Kidney (tissue), 14 donors: ENCODE results near the gene SPOCK2. TPM values are rescaled to one million over a fixed set of nuclear protein-coding genes. Genes with fewer than 3 reads are reported as not detected.

Source experiments
- DNase-seq, 5 donors: peaks; one replicate each; pipeline ENCODE4 v3.0.0-alpha.2; 2013 to 2020
- FAIRE-seq: peaks from 2 replicates; lab custom pipeline; 2012; peaks lifted over from hg19 to GRCh38; lab: Jason Lieb, UNC
- H3K27ac ChIP-seq, 2 donors: one replicate each; pipeline ENCODE4 v1.7.0; 2013; ENCODE audit warnings: low read depth in 2 of 2, low read length in 2 of 2, inconsistent platforms in 1 of 2
- H3K27me3 ChIP-seq: one replicate; pipeline ENCODE4 v1.7.1; 2013; ENCODE audit warnings: low read length, inconsistent platforms; ENCODE audit not compliant: control insufficient read depth, insufficient read depth
- H3K36me3 ChIP-seq, 3 donors: one replicate each; pipeline versions ENCODE4 v1.7.0 to v1.7.1; 2013; ENCODE audit warnings: low read length in 3 of 3, control low read depth in 1 of 3, inconsistent platforms in 1 of 3; ENCODE audit not compliant: insufficient read depth in 3 of 3, control insufficient read depth in 2 of 3
- H3K4me1 ChIP-seq, 3 donors: one replicate each; pipeline versions ENCODE4 v1.7.0 to v1.7.1; 2013; ENCODE audit warnings: low read length in 3 of 3, inconsistent platforms in 1 of 3, low read depth in 1 of 3; ENCODE audit not compliant: control insufficient read depth in 2 of 3, insufficient read depth in 2 of 3
- H3K4me3 ChIP-seq, 3 donors: one replicate each; pipeline versions ENCODE4 v1.7.0 to v1.8.1; 2013; ENCODE audit warnings: low read length in 3 of 3, control low read depth in 1 of 3, inconsistent platforms in 1 of 3
- H3K9ac ChIP-seq, 3 donors: one replicate each; pipeline versions ENCODE4 v1.7.0 to v1.7.1; 2013; ENCODE audit warnings: low read length in 3 of 3, control low read depth in 1 of 3, inconsistent platforms in 1 of 3
- H3K9me3 ChIP-seq, 3 donors: one replicate each; pipeline versions ENCODE4 v1.7.0 to v1.7.1; 2013; ENCODE audit warnings: low read length in 3 of 3, control low read depth in 1 of 3, inconsistent platforms in 1 of 3; ENCODE audit not compliant: control insufficient read depth in 2 of 3, insufficient read depth in 1 of 3
- intact Hi-C: fragments of 100-400 bp; cut with DNase I; formaldehyde crosslinking; loops from one replicate; pipeline ENCODE4 v1.11.1; 2022
- polyA plus RNA-seq: library from polyadenylated mRNA; stranded (reverse); fragments of 350-450 nt; fragmentation: Illumina TruSeq; extraction: RNeasy Lipid Tissue Mini Kit (QIAGEN cat#74804); gene quantifications from one replicate; pipeline ENCODE4 v1.2.3, GENCODE V29; 2014; ENCODE audit warnings: low read depth, low replicate concordance; ENCODE audit not compliant: insufficient read depth
- total RNA-seq: library from RNA; stranded (reverse); fragmentation: NEBNext Ultra II Directional; extraction: Animal tissue kit (Norgen Biotek cat#: 25700); gene quantifications from one replicate; pipeline ENCODE4 v1.2.1, GENCODE V29; 2021
- TF ChIP-seq, protein P1 (sequence below): IDR thresholded peaks from 3 replicates; pipeline ENCODE4 v1.5.1; 2012; ENCODE audit warnings: mild to moderate bottlenecking, moderate library complexity, borderline replicate concordance; ENCODE audit not compliant: insufficient read depth; ENCODE audit errors: extremely low read depth
- donor health status: control.
- donor health status: control.
- donor health status: control.
- donor health status: control.
- donor health status: control.
- donor health status: DM: yes; HTN: yes; CAD: no.
- donor health status: Normal renal cell carcinoma (clear cell type).

Gene SPOCK2
- total and polyA plus RNA-seq, 2 donors from 2014 or later = 19.7 to 103 TPM

DNA sequence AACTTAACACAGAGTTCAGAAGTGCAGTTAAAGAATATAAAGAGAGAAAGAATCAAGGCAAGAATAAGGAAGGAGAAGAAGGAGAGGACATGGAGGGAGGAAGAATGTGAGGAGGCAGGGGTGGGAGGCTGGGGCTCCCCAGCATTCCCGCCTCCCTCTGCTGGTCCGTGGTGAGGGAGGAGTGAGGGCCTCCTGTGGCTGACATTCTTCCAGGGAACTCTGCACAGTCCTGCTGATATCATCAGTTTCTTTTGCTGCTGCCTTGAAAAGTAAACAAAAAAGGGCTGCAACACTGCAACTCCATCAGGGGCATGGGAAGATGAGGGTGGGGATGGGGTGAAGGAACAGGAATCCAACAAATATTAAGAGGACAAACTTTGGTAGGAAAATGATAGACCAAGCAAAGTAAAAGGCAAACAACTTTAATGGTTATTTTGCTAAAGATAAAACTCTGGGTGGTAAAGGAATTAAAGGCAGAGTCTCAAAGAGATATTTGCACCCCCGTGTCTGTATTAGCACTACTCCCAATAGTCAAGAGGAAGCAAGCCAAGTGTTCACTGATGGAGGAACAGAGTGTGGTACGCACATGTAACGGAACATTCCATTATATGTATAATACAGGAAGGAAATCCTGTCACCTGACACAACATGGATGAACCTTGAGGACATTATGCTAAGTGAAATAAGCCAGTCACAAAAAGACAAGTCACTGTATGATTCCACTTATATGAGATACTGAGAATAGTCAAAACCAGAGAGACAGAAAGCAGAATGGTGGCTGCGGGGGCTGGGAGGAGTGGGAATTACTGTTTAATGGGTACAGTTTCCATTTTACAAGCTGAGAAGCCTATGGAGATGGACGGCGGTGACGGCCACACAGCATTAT lies 8.0 kb upstream of the SPOCK2 start:
- Histone ChIP-seq H3K9ac (no peak overlapping the region), H3K27ac (no peak overlapping the region), H3K9me3 (no peaks in the 10 kb centered on the region), H3K27me3 (no peaks in the 10 kb centered on the region), H3K36me3 (peaks cover 0 to 8% (median 2%) of the 10 kb centered on the region in 3 donors), H3K4me1 (no peaks in the 10 kb centered on the region), H3K4me3 (no peak overlapping the region)
- FAIRE-seq (no peak), DNase-seq (peak in 4 of 5 donors; percentile 45 to 78 (median 62))
- intact Hi-C loops = no loop called here
- TF ChIP-seq, protein P1, sequence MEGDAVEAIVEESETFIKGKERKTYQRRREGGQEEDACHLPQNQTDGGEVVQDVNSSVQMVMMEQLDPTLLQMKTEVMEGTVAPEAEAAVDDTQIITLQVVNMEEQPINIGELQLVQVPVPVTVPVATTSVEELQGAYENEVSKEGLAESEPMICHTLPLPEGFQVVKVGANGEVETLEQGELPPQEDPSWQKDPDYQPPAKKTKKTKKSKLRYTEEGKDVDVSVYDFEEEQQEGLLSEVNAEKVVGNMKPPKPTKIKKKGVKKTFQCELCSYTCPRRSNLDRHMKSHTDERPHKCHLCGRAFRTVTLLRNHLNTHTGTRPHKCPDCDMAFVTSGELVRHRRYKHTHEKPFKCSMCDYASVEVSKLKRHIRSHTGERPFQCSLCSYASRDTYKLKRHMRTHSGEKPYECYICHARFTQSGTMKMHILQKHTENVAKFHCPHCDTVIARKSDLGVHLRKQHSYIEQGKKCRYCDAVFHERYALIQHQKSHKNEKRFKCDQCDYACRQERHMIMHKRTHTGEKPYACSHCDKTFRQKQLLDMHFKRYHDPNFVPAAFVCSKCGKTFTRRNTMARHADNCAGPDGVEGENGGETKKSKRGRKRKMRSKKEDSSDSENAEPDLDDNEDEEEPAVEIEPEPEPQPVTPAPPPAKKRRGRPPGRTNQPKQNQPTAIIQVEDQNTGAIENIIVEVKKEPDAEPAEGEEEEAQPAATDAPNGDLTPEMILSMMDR = no peak

DNA sequence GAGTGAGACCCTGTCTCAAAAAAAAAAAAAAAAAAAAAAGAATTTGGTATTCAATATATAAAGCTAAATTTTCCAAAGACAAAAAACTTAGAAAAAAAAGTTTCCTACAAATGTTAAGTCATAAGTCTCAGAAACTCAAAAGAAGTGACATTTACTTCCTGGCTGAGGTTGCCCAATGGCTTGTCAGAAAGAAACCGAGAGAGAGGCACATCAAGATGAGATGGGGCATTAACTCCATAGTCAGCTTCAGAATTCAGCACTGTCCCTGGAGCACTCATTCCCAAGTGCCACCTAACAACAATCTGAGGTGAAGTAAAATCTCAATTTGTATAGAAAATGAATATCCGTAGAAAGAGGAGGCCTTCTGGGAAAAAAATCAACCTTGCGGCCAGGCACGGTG lies 6.8 kb upstream of the SPOCK2 start:
- TF ChIP-seq, protein P1 = no peak
- Histone ChIP-seq H3K9ac (no peak overlapping the region), H3K4me1 (no peaks in the 10 kb centered on the region), H3K36me3 (peaks cover 0 to 8% (median 0%) of the 10 kb centered on the region in 3 donors), H3K27me3 (no peaks in the 10 kb centered on the region), H3K9me3 (no peaks in the 10 kb centered on the region), H3K4me3 (no peak overlapping the region), H3K27ac (no peak overlapping the region)
- DNase-seq (no peak), FAIRE-seq (no peak)
- intact Hi-C loops = no loop called here

DNA sequence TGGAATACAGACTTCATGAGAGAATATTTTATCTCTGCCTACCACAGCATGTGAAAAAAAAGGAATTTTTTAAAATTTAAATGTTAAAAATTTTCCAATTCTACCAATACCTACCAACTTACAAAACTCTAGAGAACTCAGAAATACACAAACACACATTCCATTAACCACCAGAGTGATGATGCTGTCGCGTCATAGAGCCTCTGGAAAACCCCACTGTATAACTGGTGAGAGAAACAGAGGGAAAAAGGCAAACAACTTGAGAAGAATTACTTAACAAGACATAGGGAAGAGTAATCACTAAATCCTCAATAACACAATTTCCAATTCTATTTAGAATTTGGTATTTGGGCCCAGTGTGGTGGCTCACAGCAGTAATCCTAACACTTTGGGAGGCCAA lies 6.2 kb upstream of the SPOCK2 start:
- H3K4me1 ChIP-seq = peaks cover 0 to 1% (median 0%) of the 10 kb centered on the region in 3 donors
- H3K27me3 ChIP-seq = no peaks in the 10 kb centered on the region
- intact Hi-C loops = no loop called here
- H3K9me3 ChIP-seq = no peaks in the 10 kb centered on the region
- TF ChIP-seq, protein P1 = no peak
- H3K9ac ChIP-seq = no peak overlapping the region
- peaks cover 0 to 8% (median 0%) of the 10 kb centered on the region in 3 donors for H3K36me3 ChIP-seq
- DNase-seq = no peak
- FAIRE-seq = no peak
- H3K4me3 ChIP-seq = no peak overlapping the region
- H3K27ac ChIP-seq = no peak overlapping the region
